Spinal cord (tissue), 10 donors: Measurements from ENCODE around the gene ZNF575. TPM values are rescaled to one million over a fixed set of nuclear protein-coding genes. Genes with fewer than 3 reads are reported as not detected.
A peak's percentile ranks its signal among the peaks of the same experiment; 100 is the strongest.
"Not testable (repeated sequence)": the region's sequence is repeated elsewhere in the genome, so short reads cannot be mapped to it uniquely, and the experiment has no call there.

ENCODE experiments used
- DNase-seq, 6 donors: peaks; one replicate each; pipeline versions ENCODE4 v3.0.0 to v3.0.0-alpha.2; 2013 to 2015; ENCODE audit warnings: low spot score in 6 of 6, low read depth in 4 of 6
- H3K27ac ChIP-seq: one replicate; pipeline ENCODE4 v1.5.1; 2013; ENCODE audit warnings: low read depth, low read length, control low read depth
- H3K27me3 ChIP-seq: one replicate; pipeline ENCODE4 v1.6.1; 2013; ENCODE audit warnings: low read length; ENCODE audit not compliant: control insufficient read depth, insufficient read depth
- H3K36me3 ChIP-seq: one replicate; pipeline ENCODE4 v1.6.1; 2013; ENCODE audit warnings: low read length; ENCODE audit not compliant: control insufficient read depth, insufficient read depth
- H3K4me1 ChIP-seq: one replicate; pipeline ENCODE4 v1.6.1; 2013; ENCODE audit warnings: low read length; ENCODE audit not compliant: control insufficient read depth, insufficient read depth
- H3K4me3 ChIP-seq: one replicate; pipeline ENCODE4 v1.5.1; 2013; ENCODE audit warnings: low read depth, low read length, control low read depth
- H3K9me3 ChIP-seq: one replicate; pipeline ENCODE4 v1.6.1; 2013; ENCODE audit warnings: low read length; ENCODE audit not compliant: control insufficient read depth, insufficient read depth
- WGBS: methylation state at CpG from one replicate; pipeline ENCODE4 v1.1.5; 2013; ENCODE audit warnings: missing lambda C conversion rate; ENCODE audit not compliant: insufficient coverage; 5-methylcytosine and 5-hydroxymethylcytosine counted together
- polyA plus RNA-seq, 2 donors: library from polyadenylated mRNA; unstranded; fragments of 120-200 nt; gene quantifications; one replicate each; pipeline ENCODE4 v1.2.1, GENCODE V29; 2013; ENCODE audit not compliant: insufficient read length in 2 of 2
- total RNA-seq, 2 donors: library from RNA; depleted of rRNA in 1 of 2; stranded (reverse); fragments of 120-200 nt in 1 of 2; fragments of >200 nt in 1 of 2; gene quantifications; one replicate each; pipeline versions ENCODE4 v1.2.3 to v1.2.4, GENCODE V29; 2013 to 2014
- donor health status: healthy.

The ZNF575 gene
- total and polyA plus RNA-seq, 4 donors, result 0.40 to 11.2 (median 3.7) TPM

- WGBS, result 100% methylated on average over 1 of the region's 5 CpGs
- H3K9me3 ChIP-seq, result no peaks in the 10 kb centered on the region
- peaks cover 19% of the 10 kb centered on the region for H3K36me3 ChIP-seq
- H3K4me1 ChIP-seq, result peaks cover 30% of the 10 kb centered on the region
- no peak overlapping the region for H3K27ac ChIP-seq
- peaks cover 6% of the 10 kb centered on the region for H3K27me3 ChIP-seq
- no peak for DNase-seq
- H3K4me3 ChIP-seq, result no peak overlapping the region
These were observed 26.4 kb upstream of the ZNF575 start for GRCh38 chr19:43506629-43507028.

GRCh38 chr19:43507880-43508279, 25.1 kb upstream of the ZNF575 start:
- no peak overlapping the region for H3K27ac ChIP-seq
- H3K4me3 ChIP-seq, result no peak overlapping the region
- H3K36me3 ChIP-seq, result peaks cover 14% of the 10 kb centered on the region
- 92% methylated on average over 2 of the region's 2 CpGs for WGBS
- peaks cover 20% of the 10 kb centered on the region for H3K4me1 ChIP-seq
- no peak for DNase-seq
- H3K9me3 ChIP-seq, result no peaks in the 10 kb centered on the region
- peaks cover 2% of the 10 kb centered on the region for H3K27me3 ChIP-seq

DNA sequence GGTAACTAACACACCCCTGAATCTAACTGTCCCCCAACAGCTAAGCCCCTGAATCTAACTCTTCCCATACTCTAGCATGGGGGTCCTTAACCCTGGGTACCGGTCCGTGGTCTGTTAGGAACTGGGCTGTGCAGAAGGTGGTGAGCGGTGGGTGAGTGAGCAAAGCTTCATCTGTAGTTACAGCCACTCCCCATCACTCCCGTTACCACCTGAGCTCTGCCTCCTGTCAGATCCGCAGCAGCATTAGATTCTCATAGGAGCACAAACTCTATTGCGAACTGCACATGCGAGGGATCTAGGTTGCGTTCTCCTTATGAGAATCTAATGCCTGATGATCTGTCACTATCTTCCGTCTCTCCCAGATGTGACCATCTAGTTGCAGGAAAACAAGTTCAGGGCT, 22.3 kb upstream of the ZNF575 start:
- no peak overlapping the region for H3K27ac ChIP-seq
- 93% methylated on average over 6 of the region's 9 CpGs for WGBS
- no peaks in the 10 kb centered on the region for H3K9me3 ChIP-seq
- H3K27me3 ChIP-seq, result no peaks in the 10 kb centered on the region
- DNase-seq, result no peak
- no peaks in the 10 kb centered on the region for H3K4me1 ChIP-seq
- no peak overlapping the region for H3K4me3 ChIP-seq
- H3K36me3 ChIP-seq, result peaks cover 21% of the 10 kb centered on the region

- H3K27me3 ChIP-seq, result no peaks in the 10 kb centered on the region
- H3K9me3 ChIP-seq, result no peaks in the 10 kb centered on the region
- H3K36me3 ChIP-seq, result peaks cover 21% of the 10 kb centered on the region
- H3K27ac ChIP-seq, result no peak overlapping the region
- WGBS, result 86% methylated on average over 3 of the region's 5 CpGs
- H3K4me1 ChIP-seq, result no peaks in the 10 kb centered on the region
- no peak overlapping the region for H3K4me3 ChIP-seq
- no peak for DNase-seq
These were observed 21.7 kb upstream of the ZNF575 start for GRCh38 chr19:43511324-43511723.

DNA sequence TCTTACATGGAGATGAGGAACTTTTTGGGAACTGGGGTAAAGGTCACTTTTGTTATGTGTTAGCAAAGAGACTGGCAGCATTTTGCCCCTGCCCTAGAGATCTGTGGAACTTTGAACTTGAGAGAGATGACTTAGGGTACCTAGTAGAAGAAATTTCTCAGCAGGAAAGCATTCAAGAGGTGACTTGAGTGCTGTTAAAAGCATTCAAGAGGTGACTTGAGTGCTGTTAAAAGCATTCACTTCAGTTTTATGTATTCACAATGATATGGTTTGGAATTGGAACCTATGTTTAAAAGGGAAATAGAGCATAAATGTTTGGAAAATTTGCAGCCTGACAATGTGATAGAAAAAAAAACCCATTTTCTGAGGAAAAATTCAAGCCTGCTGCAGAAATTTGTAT, 20.6 kb upstream of the ZNF575 start:
- DNase-seq, H3K27me3 ChIP-seq, H3K4me3 ChIP-seq, H3K9me3 ChIP-seq, H3K4me1 ChIP-seq, H3K27ac ChIP-seq: not testable (repeated sequence)
- peaks cover 15% of the 10 kb centered on the region for H3K36me3 ChIP-seq

DNA sequence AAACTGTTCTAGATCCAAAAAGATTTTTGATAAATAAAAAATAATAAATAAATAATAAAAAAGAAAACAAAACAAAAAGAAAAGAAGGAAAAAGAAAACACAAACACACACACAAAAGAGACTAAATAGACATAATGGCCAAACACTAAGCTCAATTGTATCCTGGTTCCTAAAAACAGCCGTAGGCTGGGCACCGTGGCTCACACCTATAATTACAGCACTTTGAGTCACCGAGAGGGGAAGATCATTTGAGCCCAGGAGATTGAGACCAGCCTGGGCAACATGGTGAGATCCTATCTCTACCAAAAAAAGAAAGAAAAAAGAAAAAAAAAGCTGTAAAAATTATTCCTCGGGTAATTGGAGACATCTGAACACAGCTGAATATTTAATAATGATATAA, 14.9 kb upstream of the ZNF575 start:
- H3K36me3 ChIP-seq, result peaks cover 7% of the 10 kb centered on the region
- DNase-seq, result no peak
- no peaks in the 10 kb centered on the region for H3K27me3 ChIP-seq
- no peaks in the 10 kb centered on the region for H3K4me1 ChIP-seq
- no peak overlapping the region for H3K27ac ChIP-seq
- H3K4me3 ChIP-seq, result no peak overlapping the region
- WGBS, result no CpG with 5 or more reads among the region's 4 CpGs
- H3K9me3 ChIP-seq, result no peaks in the 10 kb centered on the region

- Histone ChIP-seq H3K36me3 (peaks cover 4% of the 10 kb centered on the region), H3K9me3 (no peaks in the 10 kb centered on the region)
- WGBS, result 63% methylated on average over 3 of the region's 10 CpGs
These were observed 13.4 kb upstream of the ZNF575 start for GRCh38 chr19:43519436-43520088.

GRCh38 chr19:43522929-43523328, 10.1 kb upstream of the ZNF575 start:
- Histone ChIP-seq H3K36me3 (no peaks in the 10 kb centered on the region), H3K4me3 (no peak overlapping the region), H3K27ac (no peak overlapping the region), H3K4me1 (peaks cover 24% of the 10 kb centered on the region), H3K9me3 (no peaks in the 10 kb centered on the region), H3K27me3 (no peaks in the 10 kb centered on the region)
- DNase-seq, result no peak
- WGBS, result 57% methylated on average over 1 of the region's 5 CpGs

More at GRCh38 chr19:43519436-43520088, 13.4 kb upstream of the ZNF575 start:
- Histone ChIP-seq H3K27me3 (no peaks in the 10 kb centered on the region), H3K27ac (no peak overlapping the region), H3K4me3 (no peak overlapping the region), H3K4me1 (no peaks in the 10 kb centered on the region)
- DNase-seq, result peak in 4 of 6 donors; percentile 78 to 95 (median 90)

DNA sequence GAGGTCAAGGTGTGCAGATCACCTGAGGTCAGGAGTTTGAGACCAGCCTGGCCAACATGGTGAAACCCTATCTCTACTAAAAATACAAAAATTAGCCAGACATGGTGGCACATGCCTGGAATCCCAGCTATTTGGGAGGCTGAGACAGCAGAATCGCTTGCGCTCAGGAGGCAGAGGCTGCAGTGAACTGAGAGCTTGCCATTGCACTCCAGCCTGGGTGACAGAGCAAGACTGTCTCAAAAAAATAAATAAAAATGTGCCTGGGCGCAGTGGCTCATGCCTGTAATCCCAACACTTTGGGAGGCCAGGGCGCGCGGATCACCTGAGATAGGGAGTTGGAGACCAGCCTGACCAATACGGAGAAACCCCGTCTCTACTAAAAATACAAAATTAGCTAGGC, 9.3 kb upstream of the ZNF575 start:
- H3K4me1 ChIP-seq, result peaks cover 24% of the 10 kb centered on the region
- 97% methylated on average over 6 of the region's 8 CpGs for WGBS

More for the DNA sequence above, 9.3 kb upstream of the ZNF575 start:
- not testable (repeated sequence) for DNase-seq, H3K4me3 ChIP-seq, H3K27me3 ChIP-seq, H3K36me3 ChIP-seq, H3K9me3 ChIP-seq, H3K27ac ChIP-seq
